Gastroesophageal sphincter (tissue), 3 donors: ENCODE results near the gene EXOSC3.
"Not testable (repeated sequence)": the region's sequence is repeated elsewhere in the genome, so short reads cannot be mapped to it uniquely, and the experiment has no call there.

ENCODE experiments used
- EP300 ChIP-seq: sonication (generic); formaldehyde crosslinking; IDR thresholded peaks from one replicate; pipeline ENCODE4 v1.6.1; 2017; ENCODE audit warnings: antibody characterized with exemption, mild to moderate bottlenecking
- TF ChIP-seq, protein P1 (sequence below), 4 experiments: fragments of 200-600 bp in 2 of 4; fragments of 450-650 bp in 2 of 4; sonication (generic) in 1 of 4; IDR thresholded peaks; one replicate each; pipeline ENCODE4 v1.5.1; 2017 to 2019; ENCODE audit warnings: antibody characterized with exemption in 4 of 4, mild to moderate bottlenecking in 2 of 4, moderate library complexity in 2 of 4

DNA sequence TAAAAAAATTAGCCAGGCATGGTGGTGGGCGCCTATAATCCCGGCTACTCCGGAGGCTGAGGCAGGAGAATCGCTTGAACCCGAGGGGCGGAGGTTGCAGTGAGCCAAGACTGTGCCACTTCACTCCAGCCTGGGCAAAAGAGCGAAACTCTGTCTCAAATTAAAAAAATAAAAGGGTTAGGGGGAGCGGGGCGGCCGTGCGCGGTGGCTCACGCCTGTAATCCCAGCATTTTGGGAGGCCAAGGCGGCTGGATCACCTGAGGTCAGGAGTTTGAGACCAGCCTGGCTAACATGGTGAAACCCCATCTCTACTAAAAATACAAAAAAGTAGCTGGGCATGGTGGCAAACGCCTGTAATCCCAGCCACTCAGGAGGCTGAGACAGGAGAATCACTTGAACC, 24.8 kb upstream of the EXOSC3 start:
- TF ChIP-seq, protein P1, sequence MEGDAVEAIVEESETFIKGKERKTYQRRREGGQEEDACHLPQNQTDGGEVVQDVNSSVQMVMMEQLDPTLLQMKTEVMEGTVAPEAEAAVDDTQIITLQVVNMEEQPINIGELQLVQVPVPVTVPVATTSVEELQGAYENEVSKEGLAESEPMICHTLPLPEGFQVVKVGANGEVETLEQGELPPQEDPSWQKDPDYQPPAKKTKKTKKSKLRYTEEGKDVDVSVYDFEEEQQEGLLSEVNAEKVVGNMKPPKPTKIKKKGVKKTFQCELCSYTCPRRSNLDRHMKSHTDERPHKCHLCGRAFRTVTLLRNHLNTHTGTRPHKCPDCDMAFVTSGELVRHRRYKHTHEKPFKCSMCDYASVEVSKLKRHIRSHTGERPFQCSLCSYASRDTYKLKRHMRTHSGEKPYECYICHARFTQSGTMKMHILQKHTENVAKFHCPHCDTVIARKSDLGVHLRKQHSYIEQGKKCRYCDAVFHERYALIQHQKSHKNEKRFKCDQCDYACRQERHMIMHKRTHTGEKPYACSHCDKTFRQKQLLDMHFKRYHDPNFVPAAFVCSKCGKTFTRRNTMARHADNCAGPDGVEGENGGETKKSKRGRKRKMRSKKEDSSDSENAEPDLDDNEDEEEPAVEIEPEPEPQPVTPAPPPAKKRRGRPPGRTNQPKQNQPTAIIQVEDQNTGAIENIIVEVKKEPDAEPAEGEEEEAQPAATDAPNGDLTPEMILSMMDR (IDR thresholded peaks at IDR 0.05), result not testable (repeated sequence)
- not testable (repeated sequence) for TF ChIP-seq EP300
